ENCODE data around the gene GZMH. TPM values are rescaled to one million over a fixed set of nuclear protein-coding genes. Genes with fewer than 3 reads are reported as not detected.

Gene GZMH
- total RNA-seq, 2 donors from 2014 or later = 14.7 TPM; not detected in 1

DNA sequence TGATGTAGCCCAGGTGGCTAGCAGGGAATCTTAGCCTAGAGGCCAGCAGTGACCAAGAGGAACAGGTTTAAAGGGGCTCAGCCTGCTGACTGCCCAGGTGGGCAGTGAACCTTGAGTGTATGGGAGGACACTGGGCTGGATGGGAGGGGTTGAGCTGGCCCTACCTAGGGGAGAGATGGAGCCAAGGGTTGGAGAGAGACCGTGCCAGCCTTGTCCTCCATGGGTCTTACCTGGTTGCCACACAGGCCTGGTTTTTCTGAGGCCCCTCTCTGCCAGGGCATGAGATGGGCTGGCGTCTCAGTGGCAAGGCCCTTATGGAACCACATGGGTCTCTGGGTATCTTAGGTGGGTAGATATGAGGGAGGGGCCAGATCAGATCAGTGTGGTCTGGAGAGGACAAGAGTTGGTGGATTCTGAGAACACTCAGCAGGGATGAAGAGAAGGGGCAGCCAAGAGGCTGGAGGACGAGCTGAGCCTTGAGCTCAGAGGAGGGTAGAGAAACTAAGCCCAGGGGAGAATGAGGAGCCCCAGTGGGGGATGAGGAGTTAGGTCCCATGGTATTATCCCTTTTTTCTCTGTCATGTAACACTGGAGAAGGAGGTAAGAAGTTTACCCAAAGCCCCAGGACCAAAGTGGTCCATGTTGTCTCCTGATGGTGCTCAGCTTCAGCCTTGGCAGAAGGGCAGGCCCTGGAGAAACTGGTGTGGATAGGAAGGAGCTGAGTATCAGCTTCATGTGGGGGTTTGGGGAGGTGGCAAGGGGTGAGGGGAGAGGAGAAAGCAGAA, 20.8 kb upstream of the GZMH start:
- no peaks in the 10 kb centered on the region for H3K9me3 ChIP-seq
- no peak for DNase-seq (ENCODE audit: low spot score)
- H3K27ac ChIP-seq = no peak overlapping the region
- H3K4me1 ChIP-seq (ENCODE audit: control insufficient read depth in 1 of 2, low read depth in 2 of 2) = no peaks in the 10 kb centered on the region
- H3K36me3 ChIP-seq = no peaks in the 10 kb centered on the region
- TF ChIP-seq, protein P1, sequence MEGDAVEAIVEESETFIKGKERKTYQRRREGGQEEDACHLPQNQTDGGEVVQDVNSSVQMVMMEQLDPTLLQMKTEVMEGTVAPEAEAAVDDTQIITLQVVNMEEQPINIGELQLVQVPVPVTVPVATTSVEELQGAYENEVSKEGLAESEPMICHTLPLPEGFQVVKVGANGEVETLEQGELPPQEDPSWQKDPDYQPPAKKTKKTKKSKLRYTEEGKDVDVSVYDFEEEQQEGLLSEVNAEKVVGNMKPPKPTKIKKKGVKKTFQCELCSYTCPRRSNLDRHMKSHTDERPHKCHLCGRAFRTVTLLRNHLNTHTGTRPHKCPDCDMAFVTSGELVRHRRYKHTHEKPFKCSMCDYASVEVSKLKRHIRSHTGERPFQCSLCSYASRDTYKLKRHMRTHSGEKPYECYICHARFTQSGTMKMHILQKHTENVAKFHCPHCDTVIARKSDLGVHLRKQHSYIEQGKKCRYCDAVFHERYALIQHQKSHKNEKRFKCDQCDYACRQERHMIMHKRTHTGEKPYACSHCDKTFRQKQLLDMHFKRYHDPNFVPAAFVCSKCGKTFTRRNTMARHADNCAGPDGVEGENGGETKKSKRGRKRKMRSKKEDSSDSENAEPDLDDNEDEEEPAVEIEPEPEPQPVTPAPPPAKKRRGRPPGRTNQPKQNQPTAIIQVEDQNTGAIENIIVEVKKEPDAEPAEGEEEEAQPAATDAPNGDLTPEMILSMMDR (IDR thresholded peaks at IDR 0.05) = no peak
- H3K4me3 ChIP-seq = no peak overlapping the region
- H3K27me3 ChIP-seq (replicated peaks; ENCODE audit: insufficient read depth) = no peaks in the 10 kb centered on the region
- no peak for ATAC-seq (ENCODE audit: insufficient number of reproducible peaks, low FRiP score, low read depth)

DNA sequence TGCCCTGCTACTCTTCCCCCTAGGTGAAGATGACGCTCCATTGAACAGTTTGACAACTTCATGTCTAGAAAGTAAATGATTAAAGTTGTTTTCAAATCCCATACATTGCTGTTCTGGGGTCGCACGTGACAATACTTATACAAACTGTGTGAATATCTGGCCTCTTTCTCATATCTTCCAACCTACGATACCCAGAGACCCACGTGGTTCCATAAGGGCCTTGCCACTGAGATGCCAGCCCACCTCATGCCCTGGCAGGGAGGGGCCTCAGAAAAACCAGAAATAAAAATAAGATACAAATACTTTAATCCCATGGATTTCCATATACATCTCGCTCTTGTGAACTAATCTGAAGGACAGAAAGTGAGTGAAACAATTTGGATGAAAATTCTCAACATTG, 20.0 kb upstream of the GZMH start:
- TF ChIP-seq, protein P1 (IDR thresholded peaks at IDR 0.05) = no peak
- H3K27ac ChIP-seq = no peak overlapping the region
- no peak for DNase-seq (ENCODE audit: low spot score)
- no peak for ATAC-seq (ENCODE audit: insufficient number of reproducible peaks, low FRiP score, low read depth)
- no peaks in the 10 kb centered on the region for H3K9me3 ChIP-seq
- no peaks in the 10 kb centered on the region for H3K36me3 ChIP-seq
- H3K27me3 ChIP-seq (replicated peaks; ENCODE audit: insufficient read depth) = no peaks in the 10 kb centered on the region
- no peaks in the 10 kb centered on the region for H3K4me1 ChIP-seq (ENCODE audit: control insufficient read depth in 1 of 2, low read depth in 2 of 2)
- H3K4me3 ChIP-seq = no peak overlapping the region

DNA sequence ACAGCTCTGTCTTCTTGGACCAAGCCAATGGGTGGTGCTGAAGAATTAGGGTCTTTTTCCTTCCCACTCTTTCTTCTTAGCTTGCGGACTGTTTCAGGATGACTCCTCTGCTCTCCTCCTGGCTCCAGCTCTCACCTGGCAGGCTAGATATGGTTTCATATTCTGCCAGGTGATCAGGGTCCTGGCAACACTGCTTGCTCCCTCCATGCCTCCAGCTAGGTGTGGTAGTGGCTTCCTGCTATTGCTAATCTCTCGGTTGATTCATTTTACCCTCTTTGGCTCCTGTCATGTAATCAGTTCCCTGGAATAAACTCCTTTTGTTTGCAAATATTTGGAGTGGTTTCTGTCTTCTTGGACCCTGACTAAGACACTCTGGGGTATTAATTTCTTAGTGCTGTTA, 4.3 kb upstream of the GZMH start:
- TF ChIP-seq, protein P1 (IDR thresholded peaks at IDR 0.05) = no peak
- H3K36me3 ChIP-seq = no peaks in the 10 kb centered on the region
- no peak overlapping the region for H3K27ac ChIP-seq
- ATAC-seq (ENCODE audit: insufficient number of reproducible peaks, low FRiP score, low read depth) (no peak), DNase-seq (ENCODE audit: low spot score) (no peak)
- H3K4me1 ChIP-seq (ENCODE audit: control insufficient read depth in 1 of 2, low read depth in 2 of 2) = no peaks in the 10 kb centered on the region
- H3K4me3 ChIP-seq = no peak overlapping the region
- H3K27me3 ChIP-seq (replicated peaks; ENCODE audit: insufficient read depth) = no peaks in the 10 kb centered on the region
- no peaks in the 10 kb centered on the region for H3K9me3 ChIP-seq

DNA sequence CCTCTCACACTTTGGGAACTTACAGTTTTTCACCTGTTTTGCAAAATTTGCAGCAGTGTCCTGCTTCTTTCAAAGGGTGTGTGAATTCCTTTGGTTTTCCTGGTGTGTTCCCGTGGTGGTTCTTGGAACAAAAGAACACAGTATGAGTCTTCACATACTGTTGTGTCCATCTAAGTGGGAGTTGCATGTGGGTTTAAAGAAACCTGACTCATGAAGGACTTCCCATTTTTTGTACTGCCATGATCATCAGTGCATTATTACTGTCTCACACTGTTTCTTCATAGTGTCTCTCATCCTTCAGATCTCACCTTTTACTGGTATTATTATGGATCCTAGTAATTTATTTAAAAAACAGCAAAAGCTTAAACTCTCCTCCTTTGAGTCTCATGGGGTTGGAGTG, 3.8 kb upstream of the GZMH start:
- TF ChIP-seq, protein P1 (IDR thresholded peaks at IDR 0.05) = no peak
- Histone ChIP-seq H3K27ac (no peak overlapping the region), H3K9me3 (no peaks in the 10 kb centered on the region), H3K4me1 (ENCODE audit: control insufficient read depth in 1 of 2, low read depth in 2 of 2) (no peaks in the 10 kb centered on the region), H3K36me3 (no peaks in the 10 kb centered on the region), H3K27me3 (replicated peaks; ENCODE audit: insufficient read depth) (no peaks in the 10 kb centered on the region), H3K4me3 (no peak overlapping the region)
- ATAC-seq (ENCODE audit: insufficient number of reproducible peaks, low FRiP score, low read depth) = no peak
- DNase-seq (ENCODE audit: low spot score) = no peak

DNA sequence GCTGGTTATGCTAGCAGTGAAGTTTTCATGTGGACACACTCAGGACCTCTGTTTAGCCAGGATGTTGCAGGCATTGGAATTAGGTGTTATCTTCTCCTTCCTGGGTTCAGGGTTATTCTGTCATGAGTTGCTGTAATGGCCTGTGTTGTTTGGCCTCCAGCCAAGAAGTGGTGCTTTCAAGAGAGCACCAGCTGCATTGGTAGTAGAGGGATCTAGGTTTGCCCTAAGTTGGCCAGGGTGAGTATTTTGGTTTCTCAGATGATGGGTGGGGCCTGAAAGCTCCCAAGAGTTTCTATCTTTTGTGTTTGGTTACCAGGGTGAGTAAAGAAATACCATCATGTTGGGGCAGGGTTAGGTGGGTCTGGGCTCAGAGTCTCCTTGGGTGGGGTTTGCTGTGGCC, 2.7 kb upstream of the GZMH start:
- H3K36me3 ChIP-seq = no peaks in the 10 kb centered on the region
- no peaks in the 10 kb centered on the region for H3K4me1 ChIP-seq (ENCODE audit: control insufficient read depth in 1 of 2, low read depth in 2 of 2)
- no peak overlapping the region for H3K27ac ChIP-seq
- no peaks in the 10 kb centered on the region for H3K9me3 ChIP-seq
- DNase-seq (ENCODE audit: low spot score) (no peak), ATAC-seq (ENCODE audit: insufficient number of reproducible peaks, low FRiP score, low read depth) (no peak)
- H3K4me3 ChIP-seq = no peak overlapping the region
- TF ChIP-seq, protein P1 (IDR thresholded peaks at IDR 0.05) = no peak
- no peaks in the 10 kb centered on the region for H3K27me3 ChIP-seq (replicated peaks; ENCODE audit: insufficient read depth)

Measured in thoracic aorta (tissue), 2 donors.